Esophagus squamous epithelium (tissue), 5 donors: ENCODE data around the gene CPNE4. TPM values are rescaled to one million over a fixed set of nuclear protein-coding genes. Genes with fewer than 3 reads are reported as not detected.

Experiments
- DNase-seq: peaks from one replicate; lab custom pipeline; 2025; lab: John Stamatoyannopoulos, UW
- H3K27ac ChIP-seq, 4 donors: fragments of 200-600 bp; sonication (generic); one replicate each; pipeline ENCODE4 v1.5.1; 2016 to 2019; ENCODE audit warnings: mild to moderate bottlenecking in 1 of 4
- H3K27me3 ChIP-seq, 4 donors: fragments of 200-600 bp; sonication (generic); 1 replicate in 3 of 4; 2 replicates in 1 of 4; pipeline versions ENCODE4 v1.5.1 to v1.6.0; 2017 to 2021; ENCODE audit warnings: antibody characterized with exemption in 1 of 4
- H3K36me3 ChIP-seq, 3 donors: fragments of 200-600 bp; sonication (generic); one replicate each; pipeline ENCODE4 v1.5.1; 2016 to 2019
- H3K4me1 ChIP-seq, 3 donors: fragments of 200-600 bp; sonication (generic); one replicate each; pipeline ENCODE4 v1.5.1; 2017 to 2019
- H3K4me3 ChIP-seq, 4 donors: fragments of 200-600 bp; sonication (generic); 1 replicate in 3 of 4; 2 replicates in 1 of 4; pipeline ENCODE4 v1.5.1; 2016 to 2019; ENCODE audit warnings: mild to moderate bottlenecking in 2 of 4, moderate library complexity in 1 of 4
- H3K9me3 ChIP-seq, 3 donors: fragments of 200-600 bp; sonication (generic); one replicate each; pipeline ENCODE4 v1.5.1; 2016 to 2019
- POLR2A ChIP-seq, 4 donors: fragments of 450-650 bp; IDR thresholded peaks; one replicate each; pipeline ENCODE4 v1.6.1; 2017; ENCODE audit warnings: antibody characterized with exemption in 4 of 4, mild to moderate bottlenecking in 4 of 4, moderate library complexity in 3 of 4
- WGBS, 2 donors: methylation state at CpG; one replicate each; pipeline ENCODE4 v1.1.5; 2018; 5-methylcytosine and 5-hydroxymethylcytosine counted together
- intact Hi-C: fragments of 100-400 bp; cut with DNase I; formaldehyde crosslinking; loops from one replicate; pipeline ENCODE4 v1.15.0; 2022
- total RNA-seq, 4 donors: library from RNA; depleted of rRNA; stranded (reverse); fragments of >200 nt; gene quantifications; one replicate each; pipeline ENCODE4 v1.1.0, GENCODE V29; 2016
- TF ChIP-seq, protein P1 (sequence below), 6 experiments: fragments of 450-650 bp in 4 of 6; fragments of 200-600 bp in 2 of 6; sonication (generic) in 2 of 6; IDR thresholded peaks; one replicate each; pipeline ENCODE4 v1.5.1; 2016 to 2019; ENCODE audit warnings: antibody characterized with exemption in 6 of 6, mild to moderate bottlenecking in 4 of 6, moderate library complexity in 4 of 6
- donor health status: DM: yes; HTN: yes; CAD: no.

The CPNE4 gene
- total RNA-seq, 4 donors from 2014 or later, result 0.19 TPM; not detected in 3

DNA sequence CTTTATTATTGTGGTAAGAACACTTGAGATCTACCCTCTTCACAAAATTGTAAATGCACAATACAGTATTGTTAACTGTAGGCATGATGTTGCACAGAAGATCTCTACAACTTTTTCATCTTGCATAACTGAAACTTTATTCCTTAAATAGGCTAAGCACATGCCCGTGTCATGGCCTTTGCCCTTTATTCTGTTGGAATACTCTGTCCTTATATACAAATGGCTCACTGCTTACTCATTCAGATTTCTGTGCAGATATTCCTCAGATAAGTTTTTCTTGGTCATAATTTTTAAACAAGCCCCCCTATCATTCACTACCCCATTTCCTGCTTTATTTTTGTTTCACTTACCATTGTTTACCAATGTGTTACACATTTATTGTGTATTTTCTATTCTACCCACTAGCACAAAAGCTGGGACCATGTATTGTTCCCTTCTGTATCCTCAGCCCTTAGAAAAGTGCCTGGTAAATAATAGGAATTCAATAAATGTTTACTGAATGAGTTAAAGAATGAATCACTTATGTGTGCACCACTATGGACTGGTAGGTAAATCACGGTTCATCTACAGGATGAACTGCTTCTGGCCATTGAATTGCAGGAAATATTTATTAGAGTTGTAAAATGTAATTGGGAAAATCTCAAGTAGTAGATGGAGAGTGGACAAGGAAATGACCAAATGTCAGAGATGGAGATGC, 151.0 kb downstream of the CPNE4 start:
- no peak for DNase-seq
- WGBS, 2 donors, result 32 to 41% methylated on average over 2 of the region's 2 CpGs
- Histone ChIP-seq H3K27ac (no peak overlapping the region), H3K4me1 (no peaks in the 10 kb centered on the region), H3K27me3 (no peaks in the 10 kb centered on the region), H3K36me3 (no peaks in the 10 kb centered on the region), H3K9me3 (no peaks in the 10 kb centered on the region), H3K4me3 (no peak overlapping the region)
- intact Hi-C loops, result no loop called here
- no peak for TF ChIP-seq POLR2A (IDR thresholded peaks at IDR 0.05)
- TF ChIP-seq, protein P1, sequence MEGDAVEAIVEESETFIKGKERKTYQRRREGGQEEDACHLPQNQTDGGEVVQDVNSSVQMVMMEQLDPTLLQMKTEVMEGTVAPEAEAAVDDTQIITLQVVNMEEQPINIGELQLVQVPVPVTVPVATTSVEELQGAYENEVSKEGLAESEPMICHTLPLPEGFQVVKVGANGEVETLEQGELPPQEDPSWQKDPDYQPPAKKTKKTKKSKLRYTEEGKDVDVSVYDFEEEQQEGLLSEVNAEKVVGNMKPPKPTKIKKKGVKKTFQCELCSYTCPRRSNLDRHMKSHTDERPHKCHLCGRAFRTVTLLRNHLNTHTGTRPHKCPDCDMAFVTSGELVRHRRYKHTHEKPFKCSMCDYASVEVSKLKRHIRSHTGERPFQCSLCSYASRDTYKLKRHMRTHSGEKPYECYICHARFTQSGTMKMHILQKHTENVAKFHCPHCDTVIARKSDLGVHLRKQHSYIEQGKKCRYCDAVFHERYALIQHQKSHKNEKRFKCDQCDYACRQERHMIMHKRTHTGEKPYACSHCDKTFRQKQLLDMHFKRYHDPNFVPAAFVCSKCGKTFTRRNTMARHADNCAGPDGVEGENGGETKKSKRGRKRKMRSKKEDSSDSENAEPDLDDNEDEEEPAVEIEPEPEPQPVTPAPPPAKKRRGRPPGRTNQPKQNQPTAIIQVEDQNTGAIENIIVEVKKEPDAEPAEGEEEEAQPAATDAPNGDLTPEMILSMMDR (IDR thresholded peaks at IDR 0.05), result no peak

DNA sequence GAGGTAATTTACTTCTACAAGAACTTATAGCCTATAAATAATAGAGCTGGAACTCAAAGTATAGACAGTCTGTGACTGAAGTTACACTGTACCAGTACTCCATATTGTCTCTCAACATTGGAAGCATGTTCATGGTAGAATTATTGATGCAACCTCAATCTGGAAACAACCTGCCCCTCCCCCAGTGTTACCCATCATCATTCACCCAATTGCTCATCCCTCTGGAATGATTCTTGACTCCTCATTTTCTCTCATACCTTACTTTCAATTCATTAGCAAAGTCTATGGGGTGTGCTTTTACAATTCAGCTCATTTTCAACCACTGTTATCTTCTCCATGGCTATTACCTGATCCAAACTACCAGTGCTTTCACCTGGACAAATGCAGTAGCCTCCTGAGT, 151.7 kb downstream of the CPNE4 start:
- Histone ChIP-seq H3K36me3 (no peaks in the 10 kb centered on the region), H3K4me1 (no peaks in the 10 kb centered on the region), H3K9me3 (no peaks in the 10 kb centered on the region), H3K27ac (no peak overlapping the region), H3K27me3 (no peaks in the 10 kb centered on the region), H3K4me3 (no peak overlapping the region)
- no peak for DNase-seq
- intact Hi-C loops, result no loop called here
- TF ChIP-seq, protein P1 (IDR thresholded peaks at IDR 0.05), result no peak
- TF ChIP-seq POLR2A (IDR thresholded peaks at IDR 0.05), result no peak

DNA sequence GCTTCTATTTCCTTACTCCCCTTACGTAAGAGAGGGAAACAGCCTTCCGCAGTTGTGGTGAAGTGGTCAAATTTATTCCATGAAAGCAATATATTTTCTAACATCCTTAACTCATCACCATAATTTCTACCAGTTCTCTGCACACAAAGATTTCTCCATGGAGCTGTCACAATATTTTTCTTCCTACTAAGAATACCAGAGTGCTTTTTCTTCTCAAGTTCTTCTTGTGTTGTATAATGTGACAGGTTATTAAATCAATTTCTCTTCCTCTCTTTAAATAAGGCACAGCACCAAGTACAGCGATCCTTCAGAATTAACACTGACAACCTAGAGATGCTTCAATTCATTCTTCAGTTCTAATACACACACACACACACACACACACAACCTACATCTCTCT, 153.0 kb downstream of the CPNE4 start:
- H3K4me1 ChIP-seq, result no peaks in the 10 kb centered on the region
- intact Hi-C loops, result no loop called here
- no peak overlapping the region for H3K27ac ChIP-seq
- DNase-seq, result no peak
- no peaks in the 10 kb centered on the region for H3K9me3 ChIP-seq
- H3K36me3 ChIP-seq, result no peaks in the 10 kb centered on the region
- H3K4me3 ChIP-seq, result no peak overlapping the region
- no peaks in the 10 kb centered on the region for H3K27me3 ChIP-seq
- 74% methylated on average over 3 of the region's 3 CpGs for WGBS, 2 donors
- TF ChIP-seq, protein P1 (IDR thresholded peaks at IDR 0.05), result no peak

DNA sequence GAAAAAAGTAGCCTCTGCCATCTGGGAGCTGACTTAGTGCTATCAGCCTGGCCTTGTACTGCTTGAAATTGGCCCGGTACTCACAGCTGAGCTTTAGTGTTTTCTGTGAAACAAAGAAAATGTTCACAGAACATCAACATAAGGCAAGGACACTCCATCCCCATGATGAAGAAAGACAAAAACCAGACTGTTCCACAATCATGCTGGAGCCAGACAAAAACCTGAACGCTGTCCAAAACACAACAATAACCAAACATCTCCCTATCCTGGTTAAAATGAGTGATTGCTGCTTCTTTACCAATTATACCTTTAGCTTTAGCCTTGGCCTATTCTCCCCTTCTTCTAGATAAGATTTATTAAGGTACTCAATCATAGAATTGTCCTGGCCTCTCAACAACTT, 153.9 kb downstream of the CPNE4 start:
- TF ChIP-seq POLR2A (IDR thresholded peaks at IDR 0.05), result no peak
- TF ChIP-seq, protein P1 (IDR thresholded peaks at IDR 0.05), result no peak
- Histone ChIP-seq H3K27ac (no peak overlapping the region), H3K4me1 (no peaks in the 10 kb centered on the region), H3K27me3 (no peaks in the 10 kb centered on the region), H3K9me3 (no peaks in the 10 kb centered on the region), H3K4me3 (no peak overlapping the region), H3K36me3 (no peaks in the 10 kb centered on the region)
- 28 to 72% methylated on average over 2 of the region's 2 CpGs for WGBS, 2 donors
- intact Hi-C loops, result no loop called here
- DNase-seq, result no peak

DNA sequence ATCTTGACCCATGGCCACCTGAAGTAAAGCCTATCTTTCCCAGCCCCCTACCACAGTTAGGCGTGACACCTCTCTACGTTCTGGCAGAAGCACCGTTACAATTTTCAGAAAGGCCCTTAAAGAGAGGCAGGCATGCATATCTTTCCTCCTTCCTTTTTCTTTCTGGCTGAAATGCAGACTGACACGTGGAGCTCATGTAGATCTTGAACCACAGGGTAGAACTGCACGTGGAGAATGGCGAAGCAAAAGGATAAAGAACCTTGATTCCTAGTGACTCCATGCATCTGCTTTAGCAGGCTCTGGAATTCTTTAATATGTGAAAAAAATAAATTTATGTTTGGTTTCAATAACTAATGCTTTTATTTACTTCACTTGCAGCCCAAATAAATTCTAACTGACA, 166.6 kb downstream of the CPNE4 start:
- TF ChIP-seq, protein P1 (IDR thresholded peaks at IDR 0.05), result no peak
- TF ChIP-seq POLR2A (IDR thresholded peaks at IDR 0.05), result no peak

More for the DNA sequence above, 166.6 kb downstream of the CPNE4 start:
- H3K27ac ChIP-seq, result no peak overlapping the region
- 49 to 67% methylated on average over 6 of the region's 6 CpGs for WGBS, 2 donors
- DNase-seq, result no peak
- H3K27me3 ChIP-seq, result no peaks in the 10 kb centered on the region
- H3K36me3 ChIP-seq, result no peaks in the 10 kb centered on the region
- intact Hi-C loops, result no loop called here
- H3K4me1 ChIP-seq, result no peaks in the 10 kb centered on the region
- no peaks in the 10 kb centered on the region for H3K9me3 ChIP-seq
- no peak overlapping the region for H3K4me3 ChIP-seq
